OCI-LY1 (cell line): ENCODE data around the gene LYRM2.

ENCODE experiments used
- CTCF ChIP-seq: fragments of 200-600 bp; sonication (generic), shearing (Covaris generic); IDR thresholded peaks from 2 replicates; pipeline ENCODE4 v1.5.1; 2017; ENCODE audit warnings: mild to moderate bottlenecking, antibody characterized with exemption, low read length, moderate library complexity, mixed read lengths
- EZH2 ChIP-seq: fragments of 200-600 bp; sonication (generic), shearing (Covaris generic); IDR thresholded peaks from 2 replicates; pipeline ENCODE4 v1.8.0; 2017; ENCODE audit warnings: borderline replicate concordance, mixed run types, mild to moderate bottlenecking, antibody characterized with exemption, low read length, moderate library complexity, mixed read lengths

- TF ChIP-seq CTCF (no peak), EZH2 (no peak)
Observed at GRCh38 chr6:89662659-89663223, 24.2 kb upstream of the LYRM2 start.
